ENCODE results near the gene RUNX1.
A peak's percentile ranks its signal among the peaks of the same experiment; 100 is the strongest.

RUNX1 gene

GRCh38 chr21:34762786-34763185 lies 286.3 kb downstream of the RUNX1 start:
- DNase-seq = no peak

- DNase-seq = no peak
Observed at GRCh38 chr21:34761758-34762330, 287.3 kb downstream of the RUNX1 start.

GRCh38 chr21:34754690-34755647 lies 294.1 kb downstream of the RUNX1 start:
- DNase-seq = no peak

- no peak for DNase-seq
Observed at GRCh38 chr21:34748862-34749261, 300.2 kb downstream of the RUNX1 start.

GRCh38 chr21:34745557-34746255 lies 303.4 kb downstream of the RUNX1 start:
- DNase-seq = peak; percentile 76

- DNase-seq = no peak
Observed at GRCh38 chr21:34744801-34745200, 304.3 kb downstream of the RUNX1 start.

GRCh38 chr21:34743831-34744230 lies 305.3 kb downstream of the RUNX1 start:
- DNase-seq = no peak

- no peak for DNase-seq
Observed at GRCh38 chr21:34743285-34743684, 305.8 kb downstream of the RUNX1 start.

GRCh38 chr21:34740198-34740597 lies 308.9 kb downstream of the RUNX1 start:
- no peak for DNase-seq
